GM18520 (cell line): ENCODE data around the gene ZNF277.

Experiments
- ATAC-seq: cut with Tn5 transposase; IDR thresholded peaks from one replicate; pipeline ENCODE4 v1.9.1; 2021; ENCODE audit not compliant: unreplicated experiment

The ZNF277 gene

DNA sequence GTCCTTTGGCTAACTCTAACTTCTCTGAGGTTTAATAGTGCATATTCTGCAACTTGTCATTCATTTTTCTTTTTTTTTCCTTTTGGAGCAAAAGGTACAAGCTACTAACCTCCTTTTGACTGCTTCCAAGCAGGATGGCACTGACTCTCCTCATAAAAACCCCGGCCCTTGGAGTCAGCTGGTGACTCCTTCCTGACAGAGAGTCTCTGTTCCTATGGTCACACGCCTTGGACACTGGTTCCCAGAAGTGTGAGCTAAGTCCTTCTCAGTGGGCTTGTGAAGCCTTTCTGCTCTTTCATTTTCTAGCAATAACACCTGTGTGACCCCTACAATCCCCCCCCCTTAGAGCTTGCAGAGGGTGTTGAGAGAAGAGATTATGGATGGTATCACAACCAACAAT lies 22.0 kb upstream of the ZNF277 start:
- no peak for ATAC-seq

GRCh38 chr7:112185005-112185834 lies 21.3 kb upstream of the ZNF277 start:
- no peak for ATAC-seq

- ATAC-seq, result no peak
Measured at GRCh38 chr7:112186300-112186699, 20.2 kb upstream of the ZNF277 start.

DNA sequence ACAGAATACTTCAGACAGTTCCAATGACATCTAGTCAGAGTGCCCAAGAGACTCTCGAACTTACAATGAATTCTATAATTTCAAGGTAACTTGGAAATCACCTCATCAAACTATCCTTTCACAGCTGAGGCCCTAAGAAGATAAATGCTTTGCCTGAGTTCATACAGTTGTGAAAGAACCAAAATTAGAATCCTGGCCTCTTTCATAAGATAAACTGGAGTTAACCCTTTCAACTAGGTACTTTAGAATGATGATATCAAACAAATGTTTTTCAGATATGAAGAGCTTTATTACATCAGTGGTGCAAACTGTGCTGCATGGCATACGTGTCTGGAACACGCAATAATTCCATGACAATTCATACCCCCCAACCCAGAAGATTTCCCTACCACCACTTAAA lies 18.2 kb upstream of the ZNF277 start:
- no peak for ATAC-seq

GRCh38 chr7:112189691-112190090 lies 16.8 kb upstream of the ZNF277 start:
- no peak for ATAC-seq

- no peak for ATAC-seq
Measured at GRCh38 chr7:112190120-112190519, 16.4 kb upstream of the ZNF277 start.

DNA sequence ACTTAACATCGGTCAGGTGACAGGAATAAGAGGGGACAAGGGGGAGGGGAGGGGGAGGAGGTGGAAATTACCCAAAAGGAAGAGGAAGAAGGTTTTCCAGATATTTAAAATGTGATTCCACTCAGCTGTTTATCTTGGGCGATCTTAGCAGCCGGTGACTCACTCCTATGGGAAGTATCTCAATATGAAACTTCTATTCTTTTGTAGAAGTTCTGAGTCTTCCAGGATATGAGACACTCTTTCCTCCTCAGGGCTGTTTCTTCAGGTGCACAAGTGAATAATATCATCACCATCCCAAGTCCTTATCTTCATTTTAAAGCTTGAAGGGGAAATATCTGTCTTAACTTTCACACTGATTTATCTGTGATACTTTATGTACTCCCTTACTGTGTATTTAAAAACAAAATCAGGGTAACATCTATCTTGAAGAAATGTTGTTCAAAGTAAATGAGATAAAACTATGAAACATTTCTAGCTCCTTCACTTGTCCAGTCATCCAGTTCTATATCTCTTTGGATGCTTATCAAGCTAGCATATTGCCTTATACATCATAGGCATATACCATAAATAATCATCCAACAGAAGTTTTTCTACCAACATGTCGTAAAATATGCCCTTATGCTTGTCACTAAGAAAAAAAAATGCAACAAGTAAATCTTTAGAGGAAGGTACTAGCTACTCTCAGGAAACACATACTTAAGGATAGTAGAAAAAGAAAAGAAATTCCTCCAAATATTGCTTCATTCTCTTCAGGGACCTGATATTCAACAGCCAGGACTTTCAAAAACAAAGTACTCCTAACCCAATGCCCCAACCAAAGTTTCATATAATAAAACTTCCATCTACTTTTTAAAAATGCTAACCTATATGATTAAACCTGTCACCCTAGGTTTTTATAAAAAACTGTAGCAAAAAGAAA lies 14.0 kb upstream of the ZNF277 start:
- no peak for ATAC-seq

- ATAC-seq, result no peak
Measured at GRCh38 chr7:112193915-112194502, 12.5 kb upstream of the ZNF277 start.

DNA sequence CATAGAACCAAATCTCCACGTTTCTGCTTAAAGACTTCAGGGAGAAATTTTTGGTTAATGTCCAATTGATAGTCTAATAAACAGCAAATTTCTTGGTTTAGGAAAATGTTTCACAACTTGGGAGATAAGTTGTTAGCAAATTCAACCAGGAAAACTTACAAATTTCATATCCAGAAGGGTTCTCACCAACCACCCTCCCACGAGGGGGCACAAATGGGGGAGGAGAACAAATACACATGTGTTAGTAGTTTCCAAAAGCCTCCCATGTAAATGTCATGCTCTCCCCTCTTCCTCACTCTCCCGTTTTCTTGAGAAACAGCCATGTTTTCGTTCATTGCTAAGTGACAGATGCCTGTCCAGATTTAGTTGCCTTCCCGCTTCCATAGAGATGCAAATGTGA lies 10.8 kb upstream of the ZNF277 start:
- no peak for ATAC-seq

GRCh38 chr7:112197322-112197721 lies 9.2 kb upstream of the ZNF277 start:
- ATAC-seq, result no peak

- no peak for ATAC-seq
Measured at GRCh38 chr7:112199035-112199655, 7.3 kb upstream of the ZNF277 start.

DNA sequence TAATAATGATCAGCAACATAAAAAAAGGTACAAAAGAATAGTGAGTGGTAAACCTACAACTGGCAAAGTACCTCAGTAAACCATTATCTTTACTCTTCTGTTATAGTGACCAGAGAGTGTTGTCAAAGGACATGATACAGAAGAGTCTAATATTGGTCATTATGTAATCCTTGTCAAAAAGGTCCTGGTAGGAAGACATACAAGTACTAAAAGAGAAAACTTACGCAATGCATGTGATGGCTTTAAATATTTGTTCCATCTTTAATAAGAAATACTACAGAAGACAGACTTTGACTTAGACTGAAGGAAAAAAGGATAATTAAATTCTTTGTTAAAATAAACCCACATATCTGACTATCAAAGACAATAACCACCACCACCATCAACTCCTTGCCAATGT lies 6.8 kb upstream of the ZNF277 start:
- no peak for ATAC-seq

DNA sequence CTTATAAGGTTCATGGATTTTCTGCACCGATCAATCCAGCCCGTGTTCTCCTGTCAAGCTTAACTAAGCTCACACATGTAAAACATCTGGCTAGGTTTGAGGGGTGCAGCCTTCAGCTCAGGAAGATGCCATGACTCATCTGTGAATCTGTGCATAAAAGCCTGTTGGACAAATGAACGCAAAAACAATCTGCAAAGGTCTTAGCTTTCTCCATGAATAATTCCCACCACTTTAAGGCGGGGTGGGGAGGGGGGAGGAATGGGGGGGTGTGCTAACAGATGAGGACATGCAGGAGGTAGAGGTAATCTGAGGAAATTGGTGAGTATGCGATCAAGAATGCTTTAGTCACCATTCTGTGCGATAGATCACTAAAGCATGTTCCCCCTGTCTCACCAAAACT lies 5.1 kb upstream of the ZNF277 start:
- no peak for ATAC-seq

DNA sequence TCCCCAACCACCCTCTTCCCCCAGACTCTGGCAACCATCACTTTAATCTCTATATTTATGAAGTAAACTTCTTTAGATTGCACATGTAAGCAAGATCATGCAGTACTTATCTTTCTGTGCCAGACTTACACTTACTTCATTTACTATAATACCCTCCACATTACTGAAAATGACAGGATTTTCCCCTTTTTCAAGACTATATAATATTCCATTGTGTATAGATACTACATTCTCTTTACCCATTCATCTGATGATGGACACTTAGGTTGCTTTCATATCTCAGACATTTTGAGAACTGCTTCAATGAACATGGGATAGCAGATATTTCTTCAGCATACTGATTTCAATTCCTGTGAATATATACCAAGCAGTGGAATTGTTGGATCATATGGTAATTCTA lies 4.7 kb upstream of the ZNF277 start:
- ATAC-seq, result no peak

DNA sequence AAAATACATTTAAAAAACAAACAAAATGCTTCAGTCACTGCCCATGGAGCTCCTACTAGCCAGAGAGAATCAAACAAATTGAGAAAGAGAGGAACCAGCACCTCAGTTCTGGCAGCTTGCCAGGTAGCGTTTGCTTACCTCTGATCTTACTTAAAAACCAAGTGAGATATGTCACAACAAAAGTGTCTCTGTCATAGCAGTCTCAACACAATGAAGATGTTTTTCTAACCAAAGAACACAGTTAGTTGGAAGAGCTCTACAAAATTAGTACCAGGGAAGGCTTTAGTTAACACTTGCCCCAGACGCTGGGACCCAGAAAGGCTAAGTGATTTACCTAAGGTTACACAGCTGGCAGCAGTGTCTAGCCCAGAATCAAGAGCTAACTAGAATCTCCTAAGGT lies 3.7 kb upstream of the ZNF277 start:
- no peak for ATAC-seq

- ATAC-seq, result no peak
Measured at GRCh38 chr7:112203365-112203739, 3.1 kb upstream of the ZNF277 start.

- ATAC-seq, result no peak
Measured at GRCh38 chr7:112204499-112205342, 1.8 kb upstream of the ZNF277 start.

GRCh38 chr7:112205343-112206237 lies 905 bp upstream of the ZNF277 start:
- peak; percentile 0 for ATAC-seq

DNA sequence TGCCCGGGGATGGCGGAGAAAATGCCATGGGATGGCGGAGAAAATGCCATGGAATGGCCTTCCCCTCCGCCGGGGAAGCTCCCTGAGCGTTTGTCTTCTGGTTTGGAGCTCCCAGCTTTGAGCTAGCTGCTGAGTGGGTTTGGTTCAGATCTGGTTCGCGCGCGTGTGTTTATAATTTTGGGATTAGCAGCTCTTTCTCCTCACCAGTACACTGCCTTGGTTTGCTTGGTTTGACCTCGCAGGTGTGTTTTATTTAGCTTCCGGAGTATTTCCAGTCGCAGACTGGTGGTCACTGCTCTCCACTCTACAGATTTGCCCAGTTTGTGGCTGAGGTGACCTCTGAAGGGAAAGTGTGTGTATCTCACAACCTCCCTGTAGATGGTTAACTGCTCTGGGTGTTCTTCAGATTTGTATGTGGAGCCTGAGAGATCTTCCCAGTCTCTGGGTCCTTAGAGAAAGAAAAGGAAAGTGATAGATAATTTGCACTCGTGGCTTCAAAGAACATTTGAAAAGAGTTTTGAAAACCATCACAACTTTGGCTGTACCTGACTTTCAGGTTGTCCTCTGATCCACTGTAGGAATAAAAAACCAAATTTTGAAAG lies 597 bp downstream of the ZNF277 start:
- no peak for ATAC-seq
